ENCODE results near the gene ZNF679.
"Not testable (repeated sequence)": the region's sequence is repeated elsewhere in the genome, so short reads cannot be mapped to it uniquely, and the experiment has no call there.

Gene ZNF679

DNA sequence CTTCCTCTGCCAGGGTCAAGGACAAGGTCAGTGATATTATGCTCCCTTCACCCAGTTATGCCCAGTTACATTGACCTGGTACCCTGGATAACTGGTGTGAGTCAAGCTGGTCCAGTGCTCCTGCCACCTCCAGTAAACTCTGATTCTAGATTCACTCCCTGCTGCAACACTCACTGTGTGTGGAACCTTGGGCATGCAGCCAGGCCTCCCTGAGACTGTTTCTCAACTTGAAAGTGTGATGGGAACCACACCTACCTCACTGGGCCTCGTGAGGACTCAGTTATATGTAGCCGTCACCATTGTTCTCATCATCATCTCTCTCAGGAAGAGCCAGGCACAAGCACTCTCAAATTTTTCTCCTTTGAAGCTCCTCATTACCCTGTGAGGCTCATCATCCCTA lies 84.6 kb downstream of the ZNF679 start:
- DNase-seq = no peak

- peak; percentile 96 for DNase-seq
These were observed 85.6 kb downstream of the ZNF679 start, which contains the start of gene ZNF736 for GRCh38 chr7:64313740-64314491. TSS of gene ZNF736 (plus strand) at chr7:64313961. CDS start at chr7:64314151, 190 bp downstream.

- no peak for DNase-seq
These were observed 86.3 kb downstream of the ZNF679 start for GRCh38 chr7:64314566-64314965.

DNA sequence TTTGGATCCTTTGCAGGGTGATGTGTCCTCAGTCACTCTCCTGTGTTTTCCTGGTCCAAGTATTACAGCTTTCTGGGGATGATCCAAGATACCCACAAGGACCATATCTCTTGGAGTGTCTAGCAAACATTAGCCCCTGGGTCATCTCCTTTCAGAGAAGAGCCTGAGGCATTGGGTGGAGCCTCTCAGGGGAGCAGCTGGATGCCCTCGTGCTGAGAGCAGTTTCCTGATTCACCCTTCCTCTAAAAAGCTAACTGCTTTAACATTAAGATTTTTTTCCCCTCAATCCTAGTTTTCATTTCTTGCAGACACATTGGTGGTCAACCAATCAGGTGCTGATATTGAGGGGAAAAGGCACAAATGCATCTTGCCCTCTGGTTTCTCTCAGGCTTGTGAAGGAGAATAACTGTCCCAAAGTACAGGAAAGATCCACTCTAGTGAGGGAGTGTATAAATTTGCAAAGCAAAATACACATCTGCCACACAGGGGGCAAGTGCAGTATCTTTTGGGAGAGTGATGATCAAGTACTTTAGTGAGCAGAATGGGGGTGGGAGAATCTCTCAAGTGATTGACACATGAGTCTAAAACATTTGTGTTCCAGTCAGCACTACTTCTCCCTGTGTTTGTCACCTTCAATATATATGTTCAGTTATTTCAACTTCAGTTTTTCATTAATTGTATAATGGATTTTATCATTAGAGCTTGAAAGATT lies 87.9 kb downstream of the ZNF679 start:
- DNase-seq = not testable (repeated sequence)
